ENCODE measurements around the gene SIX1.

DNA sequence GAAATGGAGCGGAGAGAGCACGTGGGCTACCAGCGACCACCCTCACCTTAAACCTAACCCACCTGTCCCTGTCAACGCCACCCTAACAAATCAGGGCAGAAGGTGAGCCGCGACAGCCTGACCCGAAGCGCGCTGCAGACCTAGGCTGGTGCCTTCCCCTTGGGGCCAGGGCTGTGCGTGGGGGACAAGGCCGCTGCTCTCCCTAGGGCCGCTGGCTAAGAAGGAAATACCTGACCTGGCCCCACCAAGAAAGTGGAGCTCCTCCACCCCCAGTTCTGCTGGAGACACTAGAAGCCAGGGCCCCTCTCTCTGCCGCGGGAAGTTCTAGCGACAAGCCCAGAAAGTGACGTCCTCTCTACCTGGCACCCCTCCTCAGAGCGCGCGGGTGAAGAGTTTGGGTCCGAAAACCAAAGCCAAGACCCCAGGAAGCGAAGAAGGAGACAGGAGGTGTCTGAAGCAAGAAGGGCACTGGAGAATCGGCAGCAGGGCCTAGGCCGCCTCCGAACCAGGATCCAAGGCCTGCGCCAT lies 7.5 kb downstream of the SIX1 start:
- TF ChIP-seq, protein P1, sequence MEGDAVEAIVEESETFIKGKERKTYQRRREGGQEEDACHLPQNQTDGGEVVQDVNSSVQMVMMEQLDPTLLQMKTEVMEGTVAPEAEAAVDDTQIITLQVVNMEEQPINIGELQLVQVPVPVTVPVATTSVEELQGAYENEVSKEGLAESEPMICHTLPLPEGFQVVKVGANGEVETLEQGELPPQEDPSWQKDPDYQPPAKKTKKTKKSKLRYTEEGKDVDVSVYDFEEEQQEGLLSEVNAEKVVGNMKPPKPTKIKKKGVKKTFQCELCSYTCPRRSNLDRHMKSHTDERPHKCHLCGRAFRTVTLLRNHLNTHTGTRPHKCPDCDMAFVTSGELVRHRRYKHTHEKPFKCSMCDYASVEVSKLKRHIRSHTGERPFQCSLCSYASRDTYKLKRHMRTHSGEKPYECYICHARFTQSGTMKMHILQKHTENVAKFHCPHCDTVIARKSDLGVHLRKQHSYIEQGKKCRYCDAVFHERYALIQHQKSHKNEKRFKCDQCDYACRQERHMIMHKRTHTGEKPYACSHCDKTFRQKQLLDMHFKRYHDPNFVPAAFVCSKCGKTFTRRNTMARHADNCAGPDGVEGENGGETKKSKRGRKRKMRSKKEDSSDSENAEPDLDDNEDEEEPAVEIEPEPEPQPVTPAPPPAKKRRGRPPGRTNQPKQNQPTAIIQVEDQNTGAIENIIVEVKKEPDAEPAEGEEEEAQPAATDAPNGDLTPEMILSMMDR (IDR thresholded peaks at IDR 0.05) = no peak
- no peak for TF ChIP-seq ZNF423 (CRISPR knock-in tag; IDR thresholded peaks at IDR 0.05)

All from WTC11 (cell line).